HG03565 (cell line): Measurements from ENCODE around the gene DNAJA4.
"Not testable (repeated sequence)": the region's sequence is repeated elsewhere in the genome, so short reads cannot be mapped to it uniquely, and the experiment has no call there.

Source experiments
- ATAC-seq: cut with Tn5 transposase; IDR thresholded peaks from one replicate; pipeline ENCODE4 v1.9.1; 2021; ENCODE audit warnings: mild to moderate bottlenecking, moderate library complexity; ENCODE audit not compliant: unreplicated experiment

The DNAJA4 gene

DNA sequence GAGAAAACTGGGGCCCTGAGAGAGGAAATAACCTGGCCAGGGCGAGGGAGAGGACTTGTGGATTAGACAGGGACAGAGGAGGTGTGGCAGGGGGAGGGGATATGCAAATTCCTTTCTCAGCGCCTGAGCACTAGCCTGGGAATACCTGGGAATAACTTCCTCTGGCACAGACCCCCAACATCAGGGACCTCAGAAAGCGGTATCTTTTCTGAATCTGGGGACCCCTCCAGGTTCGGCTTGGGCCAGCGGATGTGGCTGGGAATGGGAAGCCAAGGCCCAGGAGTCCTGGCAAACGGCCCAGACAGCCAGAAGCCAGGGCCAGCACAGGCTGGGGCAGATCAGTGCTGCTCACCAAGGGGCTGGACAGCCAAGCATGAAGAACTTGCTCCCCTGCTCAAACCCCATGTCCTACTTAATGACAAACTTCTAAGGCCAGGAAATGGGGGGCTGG lies 20.8 kb upstream of the DNAJA4 start:
- no peak for ATAC-seq

DNA sequence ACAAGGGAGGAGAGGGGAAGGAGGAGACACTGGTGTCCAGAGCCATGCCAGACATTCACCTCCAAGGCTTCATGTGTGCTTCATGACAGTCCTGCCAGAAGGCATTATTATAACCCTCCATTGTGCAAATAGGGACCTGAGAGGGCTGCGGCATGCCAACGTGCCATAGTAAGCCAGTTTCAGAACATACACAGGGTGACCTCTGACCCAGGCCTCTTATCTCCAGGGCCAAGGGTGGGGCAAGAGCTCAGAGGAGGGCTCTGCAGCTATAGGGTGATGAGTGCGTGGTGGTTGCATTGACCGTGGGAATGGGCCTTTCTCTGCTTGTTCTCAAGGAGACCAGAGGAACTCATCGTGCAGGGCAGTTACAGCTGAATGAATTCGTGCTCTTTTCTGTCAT lies 20.3 kb upstream of the DNAJA4 start:
- no peak for ATAC-seq

DNA sequence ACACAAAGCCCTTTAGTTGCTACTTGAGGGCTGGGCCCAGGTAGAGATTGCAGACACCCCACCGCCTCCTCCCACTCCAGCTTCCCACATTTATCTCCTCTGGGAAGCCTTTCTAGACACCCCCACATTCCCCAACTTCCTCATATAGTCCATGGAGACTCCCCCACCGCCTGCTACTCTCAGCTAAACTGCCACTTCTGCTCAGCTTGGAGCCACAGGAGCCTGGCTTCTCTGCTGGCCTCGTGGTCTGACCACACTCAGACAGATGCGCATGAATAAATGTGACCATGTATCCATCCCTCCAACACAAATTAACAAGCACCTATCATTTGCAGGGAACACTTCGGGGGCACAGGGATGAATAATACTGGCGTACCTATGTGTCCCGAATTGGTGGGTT lies 19.5 kb upstream of the DNAJA4 start:
- no peak for ATAC-seq

DNA sequence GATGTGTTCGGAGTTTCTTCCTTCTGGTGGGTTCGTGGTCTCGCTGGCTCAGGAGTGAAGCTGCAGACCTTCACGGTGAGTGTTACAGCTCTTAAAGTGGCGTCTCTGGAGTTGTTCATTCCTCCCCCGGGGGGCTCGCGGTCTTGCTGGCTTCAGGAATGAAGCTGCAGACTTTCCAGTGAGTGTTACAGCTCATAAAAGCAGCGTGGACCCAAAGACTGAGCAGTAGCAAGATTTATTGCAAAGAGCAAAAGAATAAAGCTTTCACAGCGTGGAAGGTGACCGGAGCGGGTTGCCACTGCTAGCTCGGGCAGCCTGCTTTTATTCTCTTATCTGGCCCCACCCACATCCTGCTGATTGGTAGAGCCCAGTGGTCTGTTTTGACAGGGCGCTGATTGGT lies 19.0 kb upstream of the DNAJA4 start:
- not testable (repeated sequence) for ATAC-seq

DNA sequence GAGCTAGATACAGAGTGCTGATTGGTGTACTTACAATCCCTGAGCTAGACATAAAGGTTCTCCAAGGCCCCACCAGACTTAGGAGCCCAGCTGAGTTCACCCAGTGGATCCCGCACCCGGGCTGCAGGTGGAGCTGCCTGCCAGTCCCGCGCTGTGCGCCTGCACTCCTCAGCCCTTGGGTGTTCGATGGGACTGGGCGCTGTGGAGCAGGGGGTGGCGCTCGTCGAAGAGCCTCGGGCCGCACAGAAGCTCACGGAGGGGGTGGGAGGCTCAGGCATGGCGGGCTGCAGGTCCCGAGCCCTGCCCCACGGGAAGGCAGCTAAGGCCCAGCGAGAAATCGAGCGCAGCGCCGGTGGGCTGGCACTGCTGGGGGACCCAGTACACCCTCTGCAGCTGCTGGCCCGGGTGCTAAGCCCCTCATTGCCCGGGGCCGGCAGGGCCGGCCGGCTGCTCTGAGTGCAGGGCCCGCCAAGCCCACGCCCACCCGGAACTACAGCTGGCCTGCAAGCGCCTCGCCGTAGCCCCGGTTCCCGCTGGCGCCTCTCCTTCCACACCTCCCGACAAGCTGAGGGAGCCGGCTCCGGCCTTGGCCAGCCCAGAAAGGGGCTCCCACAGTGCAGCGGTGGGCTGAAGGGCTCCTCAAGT lies 18.3 kb upstream of the DNAJA4 start:
- ATAC-seq: not testable (repeated sequence)

DNA sequence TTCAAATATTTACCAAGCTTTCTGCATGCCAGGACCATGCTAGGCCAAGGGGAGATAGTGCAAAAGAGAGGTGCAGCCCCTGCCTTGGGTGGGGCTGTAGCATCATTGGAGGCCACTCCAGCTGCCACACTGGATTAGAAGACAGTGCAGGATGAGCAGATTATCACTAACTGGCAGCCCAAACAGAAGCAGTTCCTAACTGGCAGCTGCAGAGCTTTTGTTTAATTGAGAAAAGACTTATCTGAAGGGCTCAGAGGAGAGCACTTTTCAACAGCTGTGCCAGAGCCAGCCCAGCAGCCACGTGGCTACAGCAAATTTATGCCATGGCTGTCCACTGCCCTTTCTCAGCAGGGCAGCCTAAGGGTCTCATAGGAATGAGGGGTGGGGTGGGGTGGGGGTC lies 16.5 kb upstream of the DNAJA4 start:
- ATAC-seq: no peak

DNA sequence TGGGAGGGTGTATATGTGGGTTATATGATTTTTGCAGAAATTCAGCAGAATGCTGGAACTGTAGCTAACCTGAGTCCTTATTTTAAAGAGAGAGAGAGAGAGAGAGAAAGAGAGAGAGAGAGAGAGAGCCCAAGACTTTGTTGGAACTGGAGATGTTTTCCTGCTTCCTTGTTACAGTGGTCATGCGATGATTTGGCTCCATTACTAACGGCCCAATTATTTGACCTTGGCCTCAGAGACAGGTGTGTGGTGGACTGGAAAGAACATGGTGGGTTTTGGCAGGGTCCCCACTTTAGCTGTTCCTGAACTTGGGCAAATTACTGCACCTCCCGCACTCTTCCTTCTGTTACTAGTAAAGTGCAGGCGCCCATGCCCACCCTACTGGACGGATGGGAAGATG lies 15.2 kb upstream of the DNAJA4 start:
- no peak for ATAC-seq

DNA sequence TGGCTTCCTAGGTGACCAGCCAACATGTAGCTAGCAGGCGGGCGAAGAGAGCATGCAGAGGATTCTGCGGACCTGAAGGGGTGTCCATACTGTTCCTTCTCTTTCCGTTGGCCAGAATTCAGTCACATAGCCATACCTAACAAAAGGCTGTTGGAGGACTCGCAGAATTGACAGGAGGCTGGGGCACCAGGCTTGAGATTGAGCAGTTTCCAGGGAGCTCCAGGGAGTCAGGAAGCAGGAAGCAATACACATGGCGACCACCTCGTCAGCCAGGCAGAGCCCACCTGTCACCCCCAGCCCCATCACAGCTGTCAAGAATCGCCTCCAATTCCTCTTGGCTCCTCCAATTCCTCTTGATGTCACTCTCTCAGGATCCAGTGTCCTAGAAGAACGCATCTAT lies 13.2 kb upstream of the DNAJA4 start:
- no peak for ATAC-seq

DNA sequence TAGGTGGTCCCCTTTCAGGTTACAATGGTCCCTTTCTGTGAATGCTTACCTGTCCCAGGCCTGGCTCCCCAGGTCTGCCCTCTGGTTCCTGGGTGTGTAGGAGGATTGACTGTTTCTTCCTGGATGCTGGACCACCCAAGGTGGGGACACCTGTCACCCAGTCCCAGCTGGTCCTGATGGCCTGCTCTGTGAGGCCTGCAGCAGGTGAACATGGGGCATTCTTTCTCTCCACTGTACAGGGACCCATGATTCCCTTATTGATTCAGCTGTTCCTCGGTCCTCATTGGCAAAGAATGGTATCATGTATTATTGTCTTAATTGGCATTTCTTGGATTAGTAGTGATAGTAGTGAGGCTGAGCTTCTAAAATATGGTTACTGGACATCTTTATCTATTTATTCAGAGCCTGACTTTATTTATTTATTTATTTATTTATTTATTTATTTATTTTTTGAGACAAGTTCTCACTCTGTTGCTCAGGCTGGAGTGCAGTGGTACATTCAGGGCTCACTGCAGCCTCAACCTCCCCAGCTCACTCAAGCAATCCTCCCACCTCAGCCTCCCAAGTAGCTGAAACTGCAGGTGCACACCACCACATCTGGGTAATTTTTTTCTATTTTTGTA lies 8.8 kb upstream of the DNAJA4 start:
- no peak for ATAC-seq

DNA sequence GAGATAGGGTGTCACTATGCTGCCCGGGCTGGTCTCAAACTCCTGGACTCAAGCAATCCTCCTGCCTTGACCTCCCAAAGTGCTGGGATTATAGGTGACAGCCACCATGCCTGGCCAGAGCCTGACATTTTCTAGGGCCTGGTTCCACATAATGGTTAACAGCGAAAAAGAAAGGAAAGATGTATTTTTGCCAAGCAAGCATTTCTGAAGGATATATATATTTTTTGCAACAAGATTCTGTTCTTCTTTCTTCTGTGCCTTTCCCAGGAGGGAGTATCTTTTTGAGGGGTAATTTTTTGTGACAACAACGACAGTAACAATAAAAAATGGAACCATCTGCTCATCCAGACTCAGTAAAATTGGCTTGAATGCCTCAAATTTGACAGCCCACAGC lies 8.3 kb upstream of the DNAJA4 start:
- no peak for ATAC-seq

DNA sequence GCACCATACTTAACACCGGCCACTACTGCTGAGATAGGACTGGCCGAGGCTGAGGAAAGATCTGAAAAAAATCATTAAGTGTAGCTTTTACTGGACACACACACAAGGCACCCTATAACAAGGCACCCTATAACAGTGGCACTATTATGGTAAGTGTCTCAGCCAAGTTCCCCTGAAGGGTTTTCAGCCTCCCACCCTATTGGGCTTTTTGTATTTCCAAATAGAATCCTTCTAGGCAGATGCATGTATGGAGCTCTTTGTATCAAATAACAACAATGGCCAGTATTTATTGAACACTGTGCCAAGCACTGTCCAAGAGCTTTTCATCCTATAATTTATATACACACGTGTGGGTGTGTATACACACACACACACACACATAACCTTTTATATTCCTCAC lies 6.7 kb upstream of the DNAJA4 start:
- no peak for ATAC-seq

DNA sequence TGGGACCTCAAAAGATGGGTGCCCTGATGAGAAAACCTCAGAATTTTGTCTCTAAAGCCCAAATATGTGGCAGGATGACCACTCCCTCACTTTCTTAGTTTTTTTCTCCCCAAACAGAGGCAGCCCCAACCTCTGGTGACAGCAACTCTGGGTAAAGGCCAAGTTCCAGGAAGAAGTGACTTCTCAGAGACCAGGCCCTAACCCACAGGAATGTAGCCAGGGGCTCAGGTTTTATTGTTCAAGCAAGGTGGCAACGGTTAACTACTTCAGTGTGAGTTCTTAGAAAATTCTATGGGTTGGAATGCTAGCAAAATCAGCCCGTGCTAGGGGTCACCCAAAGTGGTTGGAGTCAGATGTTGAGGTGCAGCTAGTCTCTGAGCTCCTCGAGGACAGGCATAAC lies 5.1 kb upstream of the DNAJA4 start:
- ATAC-seq: no peak

DNA sequence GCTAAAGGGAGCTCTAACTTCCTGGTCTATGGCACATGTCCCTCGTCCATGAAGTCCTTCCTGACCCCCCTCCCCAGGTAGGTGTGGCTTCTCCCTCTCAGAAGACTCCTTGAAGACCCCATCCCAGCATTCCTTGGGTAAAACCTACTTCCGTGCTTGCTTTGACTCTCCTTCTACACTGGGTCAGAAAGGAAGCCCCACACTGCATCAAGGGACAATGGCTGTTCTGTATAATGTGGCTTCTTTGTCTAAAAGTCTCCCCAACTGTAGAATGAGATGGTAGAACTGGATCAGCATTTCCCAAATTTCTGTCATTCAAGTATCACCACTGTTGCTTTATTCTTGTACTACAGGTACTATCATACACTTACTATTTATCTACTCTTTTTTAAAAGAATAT lies 3.9 kb upstream of the DNAJA4 start:
- ATAC-seq: no peak

DNA sequence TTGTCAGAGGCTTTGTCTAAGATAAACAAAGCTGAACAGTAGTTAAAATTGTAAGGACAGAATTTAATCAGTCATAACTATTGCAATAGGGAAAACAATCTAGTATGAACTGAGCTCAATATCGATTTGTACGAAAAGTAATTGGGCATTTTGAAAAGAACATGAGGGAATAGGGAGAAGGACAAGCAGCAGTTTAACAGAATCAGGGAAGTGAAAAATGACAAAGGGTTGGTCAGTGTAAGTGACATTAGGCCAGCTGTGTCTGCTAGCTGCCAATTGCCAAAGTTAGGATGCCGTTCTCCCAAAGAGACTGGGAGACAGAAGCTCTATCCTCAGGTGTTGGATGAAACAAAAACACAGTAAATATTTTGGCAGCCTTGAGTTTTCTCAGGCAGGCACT lies 3.3 kb upstream of the DNAJA4 start:
- no peak for ATAC-seq

DNA sequence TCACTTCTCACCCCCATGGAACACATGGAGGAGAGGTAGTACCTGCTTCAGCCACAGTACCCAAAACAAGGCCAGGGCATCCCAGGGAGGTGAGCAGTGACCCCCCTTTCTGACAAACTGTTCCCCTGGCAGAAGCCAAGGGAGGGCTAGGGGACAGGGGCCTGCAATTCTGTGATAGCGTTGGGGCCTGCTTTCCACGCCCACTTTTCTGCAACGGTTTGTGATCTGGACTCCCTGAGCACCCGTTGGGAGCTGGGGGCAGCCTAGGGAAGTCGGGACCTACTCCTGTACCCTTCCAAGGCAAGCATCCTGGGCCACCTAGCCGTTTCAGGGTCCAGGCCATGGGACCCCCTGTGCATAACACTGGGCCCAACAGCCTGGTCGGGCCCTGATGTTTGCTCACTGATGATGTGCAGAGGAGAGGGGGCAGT lies 996 bp upstream of the DNAJA4 start:
- ATAC-seq: no peak

DNA sequence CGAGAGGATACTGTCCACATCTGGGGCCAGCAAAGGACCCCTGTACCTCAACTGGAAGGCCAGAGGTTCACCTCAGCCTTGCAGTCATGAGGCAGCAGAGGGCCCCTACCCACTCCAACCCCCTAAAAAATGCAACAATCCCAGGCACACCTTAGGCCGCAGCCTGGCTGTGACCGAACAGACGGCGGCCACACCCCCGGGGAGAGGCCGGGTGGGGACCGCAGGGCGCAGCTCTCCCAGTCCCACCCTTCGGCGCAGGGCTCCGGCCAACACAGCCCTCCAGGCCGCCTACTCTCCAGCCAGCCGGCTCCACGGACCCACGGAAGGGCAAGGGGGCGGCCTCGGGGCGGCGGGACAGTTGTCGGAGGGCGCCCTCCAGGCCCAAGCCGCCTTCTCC lies 457 bp upstream of the DNAJA4 start:
- no peak for ATAC-seq

DNA sequence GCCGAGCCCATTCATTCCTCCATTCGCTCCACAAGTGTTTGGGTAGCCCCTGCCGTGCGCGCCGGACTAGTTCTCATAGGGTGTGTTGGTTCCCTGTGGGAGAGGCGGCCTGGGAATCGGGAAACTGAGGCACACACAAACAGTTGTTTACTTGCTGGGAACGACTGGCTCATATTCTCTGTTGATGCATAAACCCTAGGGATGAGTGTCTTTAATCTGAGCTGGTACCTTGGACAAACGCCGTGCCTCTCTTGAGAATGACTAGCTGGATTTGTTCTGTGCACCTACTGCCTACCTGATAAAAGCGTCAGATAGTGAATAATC lies 737 bp downstream of the DNAJA4 start:
- ATAC-seq: no peak

DNA sequence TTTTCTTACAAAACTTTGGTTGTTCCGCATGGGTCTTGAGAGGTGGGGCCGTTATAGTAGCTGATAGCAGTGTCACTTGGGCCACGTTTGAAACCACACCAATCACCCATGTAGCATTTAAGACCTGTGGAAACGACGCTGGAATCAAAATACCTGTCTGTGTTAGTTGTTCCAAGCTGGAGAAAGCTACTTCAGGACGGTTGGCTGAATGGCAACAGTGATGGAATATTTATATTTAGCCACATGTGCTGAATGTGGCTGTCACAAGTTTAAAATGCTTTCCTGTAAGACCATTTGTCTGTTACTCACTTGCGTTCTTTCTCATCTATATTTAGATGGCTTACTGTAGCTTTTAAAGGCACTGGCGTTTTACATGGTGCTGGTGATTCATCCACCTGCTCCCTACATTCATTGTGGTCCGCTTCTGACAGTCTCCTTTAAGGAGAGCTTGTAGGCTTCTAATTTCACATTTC lies 1.4 kb downstream of the DNAJA4 start:
- ATAC-seq: no peak

DNA sequence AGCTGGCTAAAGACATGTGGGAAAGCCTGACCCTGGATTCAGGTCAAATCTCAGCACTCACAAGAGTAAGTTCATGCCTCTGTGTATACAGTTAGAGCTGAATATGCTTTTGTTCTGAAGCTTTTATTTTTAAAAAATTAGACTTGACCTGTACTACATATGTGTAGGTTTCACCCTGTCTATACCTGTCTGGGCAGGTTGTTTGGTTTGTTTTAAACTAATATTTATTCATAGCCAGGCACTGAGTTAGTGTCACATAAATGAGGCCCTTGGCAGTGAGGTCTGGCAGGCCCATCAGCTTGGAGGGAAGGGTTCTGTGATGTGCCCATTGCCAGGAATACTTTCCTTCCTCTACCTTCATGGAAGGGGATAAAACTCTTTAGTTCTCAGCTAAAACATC lies 1.9 kb downstream of the DNAJA4 start:
- no peak for ATAC-seq

DNA sequence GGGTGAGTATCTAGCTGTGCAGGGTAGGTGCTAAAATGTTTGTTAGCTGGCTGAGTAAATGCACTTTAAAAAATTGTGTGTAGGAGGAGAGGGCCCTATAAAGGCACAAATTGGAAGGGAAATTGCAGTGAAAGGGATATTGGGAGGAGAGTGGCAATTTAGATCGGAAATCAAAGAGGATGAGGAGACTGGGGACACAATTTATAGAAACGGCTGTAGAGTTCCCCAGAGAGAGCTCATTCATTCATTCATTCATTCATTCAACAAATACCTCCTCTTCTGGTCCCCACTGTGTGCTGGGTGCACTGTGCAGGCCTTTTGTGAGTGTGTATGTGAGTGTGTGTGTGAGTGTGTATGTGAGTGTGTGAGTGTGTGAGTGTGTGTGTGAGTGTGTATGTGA lies 2.4 kb downstream of the DNAJA4 start:
- ATAC-seq: no peak

DNA sequence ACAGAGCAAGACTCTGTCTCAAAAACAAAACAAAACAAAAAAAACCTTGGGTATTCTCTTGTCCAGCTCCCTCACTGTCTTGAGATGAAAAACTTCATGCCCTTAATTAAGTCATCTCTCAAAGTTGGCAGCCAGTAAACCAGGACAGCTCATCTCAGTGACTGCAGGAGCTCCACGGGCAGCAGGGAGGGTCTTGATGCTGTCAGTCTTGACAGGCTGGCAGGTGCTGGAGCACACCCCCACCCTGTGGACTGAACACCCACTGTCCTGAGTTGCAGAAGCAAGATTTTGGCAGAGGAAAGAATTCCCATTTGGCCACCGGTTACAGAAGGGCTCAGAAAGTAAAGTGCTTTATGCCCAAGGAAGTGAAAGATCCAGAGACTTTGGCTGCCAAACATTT lies 8.0 kb downstream of the DNAJA4 start:
- no peak for ATAC-seq

DNA sequence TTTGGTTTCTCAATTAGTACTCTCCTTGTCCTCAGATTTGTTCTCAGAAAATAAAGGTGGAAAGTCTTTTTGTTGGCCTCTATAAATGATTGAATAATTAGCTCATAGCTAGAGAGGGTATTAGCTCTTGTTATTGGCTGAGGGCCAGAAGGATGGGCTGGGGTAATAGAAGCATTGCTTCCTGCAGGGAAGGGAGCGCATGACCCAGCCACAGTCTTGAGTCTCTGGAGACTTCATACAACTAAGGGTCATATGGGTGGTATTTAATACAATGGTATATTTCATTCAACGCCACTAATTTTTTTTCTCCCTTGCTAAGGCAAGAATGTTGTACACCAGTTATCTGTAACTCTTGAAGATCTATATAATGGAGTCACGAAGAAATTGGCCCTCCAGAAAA lies 8.4 kb downstream of the DNAJA4 start:
- ATAC-seq: no peak

DNA sequence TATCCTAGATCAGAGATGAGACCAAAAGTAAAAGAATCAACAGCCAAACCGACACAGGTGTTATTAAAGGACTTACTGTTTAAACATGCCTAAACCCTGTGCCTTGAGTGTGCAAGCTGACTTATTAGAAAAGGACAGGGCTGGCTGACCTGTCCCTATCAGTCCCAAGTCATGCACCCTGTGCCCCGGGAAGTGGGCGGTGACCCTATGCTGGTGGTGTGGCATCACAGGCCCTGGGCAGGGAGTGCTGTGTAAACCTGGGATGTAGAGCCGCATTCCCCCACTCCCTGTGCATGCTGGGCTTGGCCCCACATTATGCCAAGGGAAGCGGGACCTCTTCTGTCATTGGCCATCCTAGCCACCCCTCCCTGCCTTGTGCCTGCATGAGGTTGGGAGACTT lies 10.6 kb downstream of the DNAJA4 start:
- no peak for ATAC-seq
